A549 (cell line): ENCODE measurements around the gene CDK18. TPM values are rescaled to one million over a fixed set of nuclear protein-coding genes. Genes with fewer than 3 reads are reported as not detected.

Experiments
- ATAC-seq, 2 experiments: fragments of 200-7000 bp in 1 of 2; fragments of >200 bp in 1 of 2; cut with Nextera tagmentation in 1 of 2; cut with Tn5 transposase in 1 of 2; 3 replicates each; pipeline versions ENCODE4 v1.8.0 to v1.9.1; 2018 to 2020; ENCODE audit warnings: mild to moderate bottlenecking in 1 of 2, moderate library complexity in 1 of 2
- CTCF ChIA-PET: fragments of 300-600 bp; sonication (Branson Sonifier 250); formaldehyde crosslinking; extraction: SDS; loops from one replicate; lab custom pipeline; 2021; ENCODE audit warnings: antibody characterized with exemption, inconsistent platforms; lab: Yijun Ruan, JAX
- POLR2A ChIA-PET: fragments of 350-600 bp; formaldehyde crosslinking; extraction: SDS; loops from one replicate; lab custom pipeline; 2021; ENCODE audit warnings: antibody characterized with exemption, inconsistent platforms; lab: Yijun Ruan, JAX
- DNase-seq, 2 experiments: peaks; one replicate each; pipeline versions ENCODE4 v3.0.0 to v3.0.0-alpha.2; 2011 to 2016; ENCODE audit warnings: low read depth in 1 of 2, low spot score in 1 of 2
- FAIRE-seq: peaks from 2 replicates; lab custom pipeline; 2011; peaks lifted over from hg19 to GRCh38; lab: Jason Lieb, UNC
- H3K27ac ChIP-seq, 2 experiments: fragments of >200 bp; sonication (Bioruptor Twin); formaldehyde crosslinking; 3 replicates each; pipeline ENCODE4 v1.5.1; 2016 to 2017
- H3K4me1 ChIP-seq: fragments of >200 bp; sonication (Bioruptor Twin); formaldehyde crosslinking; 3 replicates; pipeline ENCODE4 v1.6.1; 2016
- H3K4me2 ChIP-seq: fragments of >200 bp; sonication (Bioruptor Twin); formaldehyde crosslinking; 3 replicates; pipeline ENCODE4 v1.6.1; 2016
- H3K4me3 ChIP-seq: fragments of >200 bp; sonication (Bioruptor Twin); formaldehyde crosslinking; 3 replicates; pipeline ENCODE4 v1.5.1; 2016
- H3K9me3 ChIP-seq: fragments of >200 bp; sonication (Bioruptor Twin); formaldehyde crosslinking; 3 replicates; pipeline ENCODE4 v1.6.1; 2016
- CBX2 ChIP-seq: fragments of 200-600 bp; sonication (generic); IDR thresholded peaks from 2 replicates; pipeline ENCODE4 v1.6.1; 2016; ENCODE audit warnings: low read depth, mild to moderate bottlenecking, borderline replicate concordance
- CBX8 ChIP-seq: fragments of 200-600 bp; sonication (generic); IDR thresholded peaks from 2 replicates; pipeline ENCODE4 v1.6.1; 2016
- CHD4 ChIP-seq: fragments of 200-600 bp; sonication (generic); IDR thresholded peaks from 2 replicates; pipeline ENCODE4 v1.6.1; 2016; ENCODE audit warnings: antibody characterized with exemption, mild to moderate bottlenecking, borderline replicate concordance
- EHMT2 ChIP-seq: fragments of 200-600 bp; sonication (generic); IDR thresholded peaks from 2 replicates; pipeline ENCODE4 v1.6.1; 2016; ENCODE audit warnings: antibody characterized with exemption, low read depth, mild to moderate bottlenecking, moderate library complexity
- FOSL2 ChIP-seq, 2 experiments: fragments of 450-650 bp in 1 of 2; fragments of >200 bp in 1 of 2; sonication (Bioruptor Twin) in 1 of 2; formaldehyde crosslinking; IDR thresholded peaks; 2 replicates each; pipeline versions ENCODE4 v1.5.0 to v1.6.1; 2016 to 2020; ENCODE audit warnings: mild to moderate bottlenecking in 1 of 2, moderate library complexity in 1 of 2
- GATA3 ChIP-seq: IDR thresholded peaks from 2 replicates; pipeline ENCODE4 v1.6.1; 2012; ENCODE audit warnings: borderline replicate concordance
- HOXB5 ChIP-seq: fragments of 250-450 bp; sonication (Bioruptor Pico); IDR thresholded peaks from 2 replicates; pipeline ENCODE4 v1.5.0; 2020; ENCODE audit warnings: mild to moderate bottlenecking, moderate library complexity
- JUN ChIP-seq, 2 experiments: fragments of >200 bp; sonication (Bioruptor Twin); formaldehyde crosslinking; IDR thresholded peaks; 2 replicates in 1 of 2; 3 replicates in 1 of 2; pipeline ENCODE4 v1.6.1; 2016 to 2017
- KDM1A ChIP-seq: fragments of 200-600 bp; sonication (generic); IDR thresholded peaks from 2 replicates; pipeline ENCODE4 v1.6.1; 2016; ENCODE audit warnings: low read depth, mild to moderate bottlenecking
- MAZ ChIP-seq: fragments of 150-350 bp; IDR thresholded peaks from 2 replicates; pipeline ENCODE4 v1.6.1; 2014; ENCODE audit warnings: antibody characterized with exemption, low read depth, low read length, borderline replicate concordance
- MYC ChIP-seq: IDR thresholded peaks from 2 replicates; pipeline ENCODE4 v1.6.1; 2012; ENCODE audit warnings: mild to moderate bottlenecking, inconsistent platforms, low read length, improper control_type of control experiment, borderline replicate concordance
- NR3C1 ChIP-seq: fragments of >200 bp; sonication (Bioruptor Twin); formaldehyde crosslinking; IDR thresholded peaks from 3 replicates; pipeline ENCODE4 v1.6.1; 2017
- PHF8 ChIP-seq: fragments of 200-600 bp; sonication (generic); IDR thresholded peaks from 2 replicates; pipeline ENCODE4 v1.6.1; 2016; ENCODE audit warnings: low read depth, mild to moderate bottlenecking, antibody characterized with exemption, moderate library complexity, borderline replicate concordance
- POLR2A ChIP-seq: IDR thresholded peaks from 2 replicates; pipeline ENCODE4 v1.6.1; 2012; ENCODE audit warnings: mild to moderate bottlenecking, low read length
- RAD21 ChIP-seq, 2 experiments: fragments of >200 bp in 1 of 2; sonication (Bioruptor Twin) in 1 of 2; formaldehyde crosslinking in 1 of 2; IDR thresholded peaks in 1 of 2; conservative IDR thresholded peaks in 1 of 2; 2 replicates in 1 of 2; 3 replicates in 1 of 2; pipeline ENCODE4 v1.6.1; 2012 to 2018; ENCODE audit warnings: inconsistent platforms in 1 of 2
- RARB ChIP-seq: fragments of 250-450 bp; sonication (Bioruptor Pico); IDR thresholded peaks from 2 replicates; pipeline ENCODE4 v1.8.0; 2021; ENCODE audit warnings: mild to moderate bottlenecking, moderate library complexity
- RFX5 ChIP-seq: fragments of 450-650 bp; IDR thresholded peaks from 2 replicates; pipeline ENCODE4 v1.7.1; 2014; ENCODE audit warnings: antibody characterized with exemption, mild to moderate bottlenecking, moderate library complexity
- ZC3H11A ChIP-seq: fragments of 450-650 bp; IDR thresholded peaks from 2 replicates; pipeline ENCODE4 v1.6.1; 2014; ENCODE audit warnings: antibody characterized with exemption, mild to moderate bottlenecking
- ZFP36 ChIP-seq: fragments of 450-650 bp; IDR thresholded peaks from 2 replicates; pipeline ENCODE4 v1.6.1; 2014; ENCODE audit warnings: borderline replicate concordance; ENCODE audit not compliant: partially characterized antibody
- WGBS: methylation state at CpG from one replicate; pipeline ENCODE4 v1.1.6; 2017; ENCODE audit errors: missing lambda C conversion rate; 5-methylcytosine and 5-hydroxymethylcytosine counted together
- polyA plus RNA-seq, 4 experiments: library from polyadenylated mRNA; depleted of rRNA in 3 of 4; stranded (reverse); fragments of >200 nt; fragmentation: RNase III in 1 of 4; extraction: RNeasy Plus Mini Kit Qiagen cat#74134 plus additional on column Dnase treatment in 1 of 4; gene quantifications; 2 replicates in 3 of 4; 3 replicates in 1 of 4; pipeline ENCODE4 v1.2.3, GENCODE V29; 2011 to 2017
- TF ChIP-seq, protein P1 (sequence below): fragments of 250-450 bp; sonication (Bioruptor Pico); IDR thresholded peaks from 2 replicates; pipeline ENCODE4 v1.5.0; 2021; ENCODE audit warnings: mild to moderate bottlenecking, moderate library complexity, borderline replicate concordance
- TF ChIP-seq, protein P2 (sequence below): IDR thresholded peaks from 2 replicates; pipeline ENCODE4 v1.6.1; 2012
- TF ChIP-seq, protein P3 (sequence below): fragments of 450-650 bp; IDR thresholded peaks from 2 replicates; pipeline ENCODE4 v1.6.1; 2014; ENCODE audit warnings: antibody characterized with exemption

CDK18 gene
- polyA plus RNA-seq, 2 of the 4 experiments (the other 2 are of a cell fraction): 0.75 to 2.0 TPM

DNA sequence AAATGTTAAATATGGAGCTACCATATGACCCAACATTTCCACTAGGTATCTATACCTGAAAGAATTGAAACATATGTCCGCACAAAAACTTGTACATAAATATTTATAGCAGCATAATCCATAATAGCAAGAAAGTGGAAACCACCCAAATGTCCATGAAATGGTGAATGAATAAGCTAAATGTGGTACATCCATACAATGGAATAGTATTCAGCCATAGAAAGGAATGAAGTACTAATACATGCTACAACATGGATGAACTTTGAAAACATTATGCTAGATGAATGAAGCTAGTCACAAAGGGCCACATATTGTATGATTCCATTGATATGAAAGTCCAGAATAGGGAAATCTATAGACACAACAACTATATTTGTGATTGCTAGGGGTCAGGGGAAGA, 28.6 kb upstream of the CDK18 start:
- CTCF ChIA-PET: interaction anchor here (0.8 to 11.9 kb wide), 10 partner anchors 9 to 203 kb away, joined by 3 to 158 read pairs (median 6); no protein-coding TSS in a partner anchor
- no peak for ATAC-seq
- POLR2A ChIA-PET: no interaction called here
- no peak overlapping the region for H3K4me2 ChIP-seq
- TF ChIP-seq, protein P1, sequence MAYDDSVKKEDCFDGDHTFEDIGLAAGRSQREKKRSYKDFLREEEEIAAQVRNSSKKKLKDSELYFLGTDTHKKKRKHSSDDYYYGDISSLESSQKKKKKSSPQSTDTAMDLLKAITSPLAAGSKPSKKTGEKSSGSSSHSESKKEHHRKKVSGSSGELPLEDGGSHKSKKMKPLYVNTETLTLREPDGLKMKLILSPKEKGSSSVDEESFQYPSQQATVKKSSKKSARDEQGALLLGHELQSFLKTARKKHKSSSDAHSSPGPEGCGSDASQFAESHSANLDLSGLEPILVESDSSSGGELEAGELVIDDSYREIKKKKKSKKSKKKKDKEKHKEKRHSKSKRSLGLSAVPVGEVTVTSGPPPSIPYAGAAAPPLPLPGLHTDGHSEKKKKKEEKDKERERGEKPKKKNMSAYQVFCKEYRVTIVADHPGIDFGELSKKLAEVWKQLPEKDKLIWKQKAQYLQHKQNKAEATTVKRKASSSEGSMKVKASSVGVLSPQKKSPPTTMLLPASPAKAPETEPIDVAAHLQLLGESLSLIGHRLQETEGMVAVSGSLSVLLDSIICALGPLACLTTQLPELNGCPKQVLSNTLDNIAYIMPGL (CRISPR knock-in tag): no peak
- TF ChIP-seq FOSL2 (IDR thresholded peaks at IDR 0.05) (no peak), FOSL2 (CRISPR knock-in tag; IDR thresholded peaks at IDR 0.05) (no peak), POLR2A (no peak), KDM1A (peak; percentile 22; the same call in 1 of the 2 replicates), MAZ (no peak)
- TF ChIP-seq, protein P2, sequence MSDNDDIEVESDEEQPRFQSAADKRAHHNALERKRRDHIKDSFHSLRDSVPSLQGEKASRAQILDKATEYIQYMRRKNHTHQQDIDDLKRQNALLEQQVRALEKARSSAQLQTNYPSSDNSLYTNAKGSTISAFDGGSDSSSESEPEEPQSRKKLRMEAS: no peak
- TF ChIP-seq, all 56 proteins: peak for 1
- 89% methylated on average over 1 of the region's 1 CpG for WGBS
- no peak overlapping the region for H3K27ac ChIP-seq
- FAIRE-seq (no peak), DNase-seq (no peak)
- H3K9me3 ChIP-seq: peaks cover 22% of the 10 kb centered on the region
- no peak overlapping the region for H3K4me3 ChIP-seq
- H3K4me1 ChIP-seq: peaks cover 17% of the 10 kb centered on the region

DNA sequence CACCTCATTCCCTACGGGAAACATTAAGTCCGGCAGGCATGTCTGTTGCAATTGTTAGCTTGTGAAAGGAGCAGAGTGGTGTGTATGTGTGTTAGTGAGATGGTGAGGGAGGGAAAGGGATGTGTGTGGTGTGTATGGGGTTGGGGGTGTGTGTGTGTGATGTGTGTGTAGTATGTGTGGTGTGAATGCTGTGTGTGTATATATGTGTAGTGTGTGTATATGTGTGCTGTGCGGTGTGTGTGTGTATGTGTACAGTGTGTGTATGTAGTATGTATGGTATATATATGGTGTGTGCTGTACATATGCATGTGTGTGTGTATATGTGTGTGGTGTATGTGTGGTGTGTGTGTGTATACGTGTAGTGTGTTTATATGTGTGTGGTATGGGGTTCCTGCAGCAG, 27.8 kb upstream of the CDK18 start:
- no peak overlapping the region; a peak in 2 of 6 replicates for H3K27ac ChIP-seq
- TF ChIP-seq GATA3 (no peak), EHMT2 (no peak), CHD4 (no peak), RAD21 (conservative IDR thresholded peaks at IDR 0.05 in 1 of 2, IDR thresholded peaks at IDR 0.05 in 1 of 2) (no peak), ZC3H11A (no peak), CBX8 (no peak), NR3C1 (no peak), PHF8 (no peak), RARB (no peak), CBX2 (no peak), ZFP36 (no peak), HOXB5 (no peak), MYC (no peak), JUN (IDR thresholded peaks at IDR 0.05) (no peak), RFX5 (no peak)
- TF ChIP-seq, protein P3, sequence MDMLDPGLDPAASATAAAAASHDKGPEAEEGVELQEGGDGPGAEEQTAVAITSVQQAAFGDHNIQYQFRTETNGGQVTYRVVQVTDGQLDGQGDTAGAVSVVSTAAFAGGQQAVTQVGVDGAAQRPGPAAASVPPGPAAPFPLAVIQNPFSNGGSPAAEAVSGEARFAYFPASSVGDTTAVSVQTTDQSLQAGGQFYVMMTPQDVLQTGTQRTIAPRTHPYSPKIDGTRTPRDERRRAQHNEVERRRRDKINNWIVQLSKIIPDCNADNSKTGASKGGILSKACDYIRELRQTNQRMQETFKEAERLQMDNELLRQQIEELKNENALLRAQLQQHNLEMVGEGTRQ: no peak
- TF ChIP-seq, protein P1 (CRISPR knock-in tag): no peak
- no peak for ATAC-seq
- no peak overlapping the region for H3K4me3 ChIP-seq
- CTCF ChIA-PET: interaction anchor here (1.3 to 11.9 kb wide), 3 partner anchors 10 to 203 kb away, joined by 4 to 158 read pairs (median 8); no protein-coding TSS in a partner anchor
- H3K9me3 ChIP-seq: peaks cover 22% of the 10 kb centered on the region
- H3K4me2 ChIP-seq: no peak overlapping the region
- no peak for DNase-seq
- peak; percentile 7 for FAIRE-seq
- WGBS: 90% methylated on average over 4 of the region's 4 CpGs
- H3K4me1 ChIP-seq: peaks cover 17% of the 10 kb centered on the region
- POLR2A ChIA-PET: no interaction called here
